Measurements from ENCODE around the gene NTRK3.

GRCh38 chr15:87873516-87873915 is 383.0 kb downstream of the NTRK3 start:
- TF ChIP-seq CTCF (IDR thresholded peaks at IDR 0.05; ENCODE audit: low read depth, low read length) (no peak), EZH2phosphoT487 (IDR thresholded peaks at IDR 0.05; ENCODE audit: low read depth) (no peak)
